Kidney (tissue), 14 donors: Measurements from ENCODE around the gene TEKT3. TPM values are rescaled to one million over a fixed set of nuclear protein-coding genes. Genes with fewer than 3 reads are reported as not detected.

Source experiments
- DNase-seq, 5 donors: peaks; one replicate each; pipeline ENCODE4 v3.0.0-alpha.2; 2013 to 2020
- FAIRE-seq: peaks from 2 replicates; lab custom pipeline; 2012; peaks lifted over from hg19 to GRCh38; lab: Jason Lieb, UNC
- H3K27ac ChIP-seq, 2 donors: one replicate each; pipeline ENCODE4 v1.7.0; 2013; ENCODE audit warnings: low read depth in 2 of 2, low read length in 2 of 2, inconsistent platforms in 1 of 2
- H3K27me3 ChIP-seq: one replicate; pipeline ENCODE4 v1.7.1; 2013; ENCODE audit warnings: low read length, inconsistent platforms; ENCODE audit not compliant: control insufficient read depth, insufficient read depth
- H3K36me3 ChIP-seq, 3 donors: one replicate each; pipeline versions ENCODE4 v1.7.0 to v1.7.1; 2013; ENCODE audit warnings: low read length in 3 of 3, control low read depth in 1 of 3, inconsistent platforms in 1 of 3; ENCODE audit not compliant: insufficient read depth in 3 of 3, control insufficient read depth in 2 of 3
- H3K4me1 ChIP-seq, 3 donors: one replicate each; pipeline versions ENCODE4 v1.7.0 to v1.7.1; 2013; ENCODE audit warnings: low read length in 3 of 3, inconsistent platforms in 1 of 3, low read depth in 1 of 3; ENCODE audit not compliant: control insufficient read depth in 2 of 3, insufficient read depth in 2 of 3
- H3K4me3 ChIP-seq, 3 donors: one replicate each; pipeline versions ENCODE4 v1.7.0 to v1.8.1; 2013; ENCODE audit warnings: low read length in 3 of 3, control low read depth in 1 of 3, inconsistent platforms in 1 of 3
- H3K9ac ChIP-seq, 3 donors: one replicate each; pipeline versions ENCODE4 v1.7.0 to v1.7.1; 2013; ENCODE audit warnings: low read length in 3 of 3, control low read depth in 1 of 3, inconsistent platforms in 1 of 3
- H3K9me3 ChIP-seq, 3 donors: one replicate each; pipeline versions ENCODE4 v1.7.0 to v1.7.1; 2013; ENCODE audit warnings: low read length in 3 of 3, control low read depth in 1 of 3, inconsistent platforms in 1 of 3; ENCODE audit not compliant: control insufficient read depth in 2 of 3, insufficient read depth in 1 of 3
- intact Hi-C: fragments of 100-400 bp; cut with DNase I; formaldehyde crosslinking; loops from one replicate; pipeline ENCODE4 v1.11.1; 2022
- polyA plus RNA-seq: library from polyadenylated mRNA; stranded (reverse); fragments of 350-450 nt; fragmentation: Illumina TruSeq; extraction: RNeasy Lipid Tissue Mini Kit (QIAGEN cat#74804); gene quantifications from one replicate; pipeline ENCODE4 v1.2.3, GENCODE V29; 2014; ENCODE audit warnings: low read depth, low replicate concordance; ENCODE audit not compliant: insufficient read depth
- total RNA-seq: library from RNA; stranded (reverse); fragmentation: NEBNext Ultra II Directional; extraction: Animal tissue kit (Norgen Biotek cat#: 25700); gene quantifications from one replicate; pipeline ENCODE4 v1.2.1, GENCODE V29; 2021
- TF ChIP-seq, protein P1 (sequence below): IDR thresholded peaks from 3 replicates; pipeline ENCODE4 v1.5.1; 2012; ENCODE audit warnings: mild to moderate bottlenecking, moderate library complexity, borderline replicate concordance; ENCODE audit not compliant: insufficient read depth; ENCODE audit errors: extremely low read depth
- donor health status: control.
- donor health status: control.
- donor health status: control.
- donor health status: control.
- donor health status: control.
- donor health status: DM: yes; HTN: yes; CAD: no.
- donor health status: Normal renal cell carcinoma (clear cell type).

Gene TEKT3
- total and polyA plus RNA-seq, 2 donors from 2014 or later: 1.4 TPM; not detected in 1

DNA sequence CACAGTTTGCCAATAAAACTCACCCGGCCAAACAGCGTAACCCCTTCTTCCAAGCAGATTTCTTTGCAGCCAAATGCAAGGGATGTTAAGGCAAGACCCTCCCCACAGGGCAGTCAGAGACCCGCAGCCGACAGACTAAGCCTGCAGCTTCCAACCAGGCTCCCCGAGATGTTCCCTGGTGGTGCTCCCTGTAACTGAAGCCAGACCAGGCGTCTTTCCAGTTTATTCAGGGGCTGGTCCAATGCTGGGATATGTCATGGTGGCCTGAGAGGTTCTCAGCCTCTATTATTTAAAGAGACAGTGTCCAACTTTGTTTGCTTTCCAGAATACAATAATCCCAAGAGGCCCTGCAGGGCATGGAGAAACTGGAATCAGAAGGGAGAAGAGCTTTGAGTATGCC is 76.3 kb downstream of the TEKT3 start, which contains the start of gene PMP22:
Gene PMP22, minus strand, starts transcription at position 196 of the 400 bp plus-strand sequence. CDS start 4,599 bp downstream, outside the sequence.
- no peak within 1 kb of the TSS for H3K4me3 ChIP-seq
- H3K4me1 ChIP-seq: peaks cover 0 to 5% (median 0%) of the 10 kb centered on the region in 3 donors
- no peaks in the 10 kb centered on the region for H3K36me3 ChIP-seq
- no peak within 1 kb of the TSS for H3K27ac ChIP-seq
- peaks cover 5% of the 10 kb centered on the region for H3K27me3 ChIP-seq
- no peak within 1 kb of the TSS for H3K9ac ChIP-seq
- no peak for FAIRE-seq
- H3K9me3 ChIP-seq: no peaks in the 10 kb centered on the region
- TF ChIP-seq, protein P1, sequence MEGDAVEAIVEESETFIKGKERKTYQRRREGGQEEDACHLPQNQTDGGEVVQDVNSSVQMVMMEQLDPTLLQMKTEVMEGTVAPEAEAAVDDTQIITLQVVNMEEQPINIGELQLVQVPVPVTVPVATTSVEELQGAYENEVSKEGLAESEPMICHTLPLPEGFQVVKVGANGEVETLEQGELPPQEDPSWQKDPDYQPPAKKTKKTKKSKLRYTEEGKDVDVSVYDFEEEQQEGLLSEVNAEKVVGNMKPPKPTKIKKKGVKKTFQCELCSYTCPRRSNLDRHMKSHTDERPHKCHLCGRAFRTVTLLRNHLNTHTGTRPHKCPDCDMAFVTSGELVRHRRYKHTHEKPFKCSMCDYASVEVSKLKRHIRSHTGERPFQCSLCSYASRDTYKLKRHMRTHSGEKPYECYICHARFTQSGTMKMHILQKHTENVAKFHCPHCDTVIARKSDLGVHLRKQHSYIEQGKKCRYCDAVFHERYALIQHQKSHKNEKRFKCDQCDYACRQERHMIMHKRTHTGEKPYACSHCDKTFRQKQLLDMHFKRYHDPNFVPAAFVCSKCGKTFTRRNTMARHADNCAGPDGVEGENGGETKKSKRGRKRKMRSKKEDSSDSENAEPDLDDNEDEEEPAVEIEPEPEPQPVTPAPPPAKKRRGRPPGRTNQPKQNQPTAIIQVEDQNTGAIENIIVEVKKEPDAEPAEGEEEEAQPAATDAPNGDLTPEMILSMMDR: no peak
- no peak for DNase-seq
- intact Hi-C loops: no loop called here

DNA sequence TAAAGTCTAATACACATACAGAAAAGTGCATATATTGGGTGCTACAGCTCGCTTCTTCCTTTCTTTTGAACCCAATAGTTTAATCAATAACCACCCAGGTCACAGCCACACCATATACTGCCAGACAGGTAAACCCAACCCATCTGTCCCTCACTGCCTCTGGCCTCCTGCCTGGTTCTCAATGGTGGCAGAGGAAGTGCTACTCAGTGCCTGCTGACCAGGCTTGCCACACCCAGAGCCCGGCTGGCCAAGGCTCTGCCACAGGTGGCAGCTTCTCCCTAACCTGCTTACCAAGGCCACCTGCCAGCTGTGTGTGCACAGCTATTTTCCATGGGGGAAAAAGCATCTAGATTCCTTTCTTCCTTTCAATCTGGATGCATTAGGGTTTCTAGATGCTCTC is 76.9 kb downstream of the TEKT3 start:
- Histone ChIP-seq H3K4me3 (no peak overlapping the region), H3K27ac (no peak overlapping the region), H3K9me3 (no peaks in the 10 kb centered on the region), H3K4me1 (peaks cover 0 to 6% (median 0%) of the 10 kb centered on the region in 3 donors), H3K27me3 (peaks cover 5% of the 10 kb centered on the region), H3K36me3 (no peaks in the 10 kb centered on the region), H3K9ac (no peak overlapping the region)
- DNase-seq (peak in 1 of 5 donors; percentile 81), FAIRE-seq (no peak)
- TF ChIP-seq, protein P1: no peak
- intact Hi-C loops: no loop called here

DNA sequence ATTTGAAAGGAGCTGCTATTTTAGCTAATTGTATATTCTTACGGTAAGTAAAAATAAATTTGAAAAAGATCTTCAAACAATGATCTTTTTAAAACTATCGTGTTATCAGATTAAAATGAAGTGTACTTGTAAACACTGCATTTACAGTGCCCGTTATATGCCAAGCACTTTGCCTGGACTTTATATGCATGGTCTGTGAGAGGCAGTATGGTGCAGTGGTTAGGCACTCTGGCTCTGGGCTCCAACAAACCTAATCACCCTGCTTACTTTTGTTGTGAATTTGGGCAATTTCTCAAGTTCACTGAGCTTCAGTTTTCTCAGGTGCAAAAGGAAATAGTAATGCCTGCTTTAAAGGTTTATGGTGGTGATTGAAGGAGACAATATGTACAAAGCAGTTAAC is 77.7 kb downstream of the TEKT3 start:
- DNase-seq (no peak), FAIRE-seq (no peak)
- Histone ChIP-seq H3K27ac (no peak overlapping the region), H3K27me3 (peaks cover 5% of the 10 kb centered on the region), H3K4me1 (peaks cover 0 to 9% (median 3%) of the 10 kb centered on the region in 3 donors), H3K36me3 (no peaks in the 10 kb centered on the region), H3K9ac (no peak overlapping the region), H3K4me3 (peak overlapping the region in 1 of 3 donors; percentile 89), H3K9me3 (no peaks in the 10 kb centered on the region)
- intact Hi-C loops: no loop called here
- TF ChIP-seq, protein P1: no peak

DNA sequence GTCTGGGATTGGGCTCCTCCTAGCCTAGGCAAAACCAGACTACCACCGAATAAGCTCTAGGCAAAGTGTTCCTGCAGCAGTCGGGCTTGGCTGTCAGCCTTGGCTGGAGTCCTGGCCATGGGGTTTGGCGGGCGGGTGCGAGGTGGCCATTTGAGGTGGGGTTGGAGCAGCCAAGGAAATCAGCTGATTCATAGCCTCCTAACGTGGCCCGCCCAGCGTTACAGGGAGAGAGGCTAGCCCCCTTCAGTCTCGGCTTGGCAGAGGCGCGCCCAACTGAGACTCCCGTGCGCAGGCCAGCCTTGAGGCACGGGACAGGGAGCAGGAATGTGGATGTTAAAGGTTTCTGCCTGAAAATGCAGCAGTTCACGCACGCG is 78.2 kb downstream of the TEKT3 start:
- TF ChIP-seq, protein P1: no peak
- Histone ChIP-seq H3K9me3 (no peaks in the 10 kb centered on the region), H3K4me3 (peak overlapping the region in 2 of 3 donors; percentile 34 to 89), H3K9ac (peak overlapping the region in 1 of 3 donors; percentile 86), H3K27me3 (peaks cover 5% of the 10 kb centered on the region), H3K27ac (peak overlapping the region; percentile 83 to 86), H3K4me1 (peaks cover 0 to 9% (median 3%) of the 10 kb centered on the region in 3 donors), H3K36me3 (no peaks in the 10 kb centered on the region)
- DNase-seq (peak; percentile 77 to 94 (median 82)), FAIRE-seq (no peak)
- intact Hi-C loops: no loop called here
